SK-N-SH (cell line): ENCODE measurements around the gene PIP4K2B. TPM values are rescaled to one million over a fixed set of nuclear protein-coding genes. Genes with fewer than 3 reads are reported as not detected.

Experiments used
- CTCF ChIA-PET: fragments of 300-600, 350-600 bp; formaldehyde crosslinking; extraction: SDS; loops from one replicate; lab custom pipeline; 2021; lab: Yijun Ruan, JAX
- POLR2A ChIA-PET: fragments of 350-600 bp; sonication (Branson Sonifier 250); formaldehyde crosslinking; extraction: SDS; loops from one replicate; lab custom pipeline; 2020; ENCODE audit warnings: antibody characterized with exemption, inconsistent platforms; lab: Yijun Ruan, JAX
- DNase-seq: peaks from one replicate; pipeline ENCODE4 v3.0.0; 2012
- H2AFZ ChIP-seq: fragments of 200-600 bp; sonication (generic); 2 replicates; pipeline ENCODE4 v1.8.1; 2016; ENCODE audit warnings: antibody characterized with exemption, mild to moderate bottlenecking, low read depth
- H3F3A ChIP-seq: fragments of 200-600 bp; sonication (generic); replicated peaks from 2 replicates; pipeline ENCODE3; 2016; ENCODE audit warnings: antibody characterized with exemption, mild to moderate bottlenecking; ENCODE audit not compliant: insufficient read depth
- H3K27ac ChIP-seq, 2 experiments: fragments of 200-500 bp in 1 of 2; fragments of 200-600 bp in 1 of 2; sonication (Bioruptor generic) in 1 of 2; sonication (generic), shearing (Covaris generic) in 1 of 2; 2 replicates each; pipeline versions ENCODE4 v1.5.1 to v1.6.1; 2014 to 2016; ENCODE audit warnings: low read depth in 2 of 2, inconsistent platforms in 1 of 2, low read length in 1 of 2, mild to moderate bottlenecking in 1 of 2, mixed read lengths in 1 of 2
- H3K27me3 ChIP-seq: fragments of 200-600 bp; sonication (generic), shearing (Covaris generic); 2 replicates; pipeline ENCODE4 v1.6.1; 2016; ENCODE audit warnings: mixed run types; ENCODE audit not compliant: insufficient read depth
- H3K36me3 ChIP-seq, 2 experiments: fragments of 200-500 bp in 1 of 2; fragments of 200-600 bp in 1 of 2; sonication (Bioruptor generic) in 1 of 2; sonication (generic) in 1 of 2; replicated peaks in 1 of 2; 2 replicates each; pipeline versions ENCODE3 to v1.5.1; 2014 to 2016; ENCODE audit warnings: low read length in 1 of 2, mild to moderate bottlenecking in 1 of 2; ENCODE audit not compliant: insufficient read depth in 2 of 2, control insufficient read depth in 1 of 2
- H3K4me1 ChIP-seq, 2 experiments: fragments of 200-500 bp in 1 of 2; fragments of 200-600 bp in 1 of 2; sonication (Bioruptor generic) in 1 of 2; sonication (generic), shearing (Covaris generic) in 1 of 2; 2 replicates each; pipeline versions ENCODE4 v1.5.1 to v1.6.1; 2014 to 2016; ENCODE audit warnings: low read depth in 1 of 2, low read length in 1 of 2, mixed run types in 1 of 2; ENCODE audit not compliant: insufficient read depth in 2 of 2, control insufficient read depth in 1 of 2
- H3K4me2 ChIP-seq: fragments of 200-600 bp; sonication (generic), shearing (Covaris generic); 2 replicates; pipeline ENCODE4 v1.6.1; 2017; ENCODE audit warnings: mixed run types
- H3K4me3 ChIP-seq, 2 experiments: fragments of 200-500 bp in 1 of 2; fragments of 200-600 bp in 1 of 2; sonication (Bioruptor generic) in 1 of 2; sonication (generic), shearing (Covaris generic) in 1 of 2; 2 replicates each; pipeline versions ENCODE4 v1.5.1 to v1.8.1; 2014 to 2016; ENCODE audit warnings: low read depth in 2 of 2, inconsistent platforms in 1 of 2, low read length in 1 of 2, mild to moderate bottlenecking in 1 of 2, mixed read lengths in 1 of 2, moderate library complexity in 1 of 2
- H3K79me2 ChIP-seq: fragments of 200-600 bp; sonication (generic); 2 replicates; pipeline ENCODE4 v1.8.1; 2017; ENCODE audit warnings: mild to moderate bottlenecking; ENCODE audit not compliant: insufficient read depth
- H3K9ac ChIP-seq: fragments of 200-600 bp; sonication (generic); 2 replicates; pipeline ENCODE4 v1.6.1; 2017; ENCODE audit warnings: mixed run types
- H3K9me2 ChIP-seq: fragments of 200-600 bp; sonication (generic); 2 replicates; pipeline ENCODE4 v1.6.1; 2017; ENCODE audit warnings: mixed run types
- H3K9me3 ChIP-seq: fragments of 200-600 bp; sonication (generic); 2 replicates; pipeline ENCODE4 v1.6.1; 2017; ENCODE audit warnings: mixed run types, mild to moderate bottlenecking, moderate library complexity
- H4K20me1 ChIP-seq: fragments of 200-600 bp; sonication (generic); 2 replicates; pipeline ENCODE4 v1.6.1; 2017; ENCODE audit warnings: mild to moderate bottlenecking, mixed run types; ENCODE audit not compliant: insufficient read depth
- ELF1 ChIP-seq: IDR thresholded peaks from 2 replicates; pipeline ENCODE4 v1.4.0; 2012
- EP300 ChIP-seq, 2 experiments: IDR thresholded peaks; 2 replicates each; pipeline versions ENCODE4 v1.4.0 to v1.6.1; 2012; ENCODE audit warnings: borderline replicate concordance in 1 of 2, low read depth in 1 of 2, low read length in 1 of 2
- EZH2phosphoT487 ChIP-seq: fragments of 200-600 bp; sonication (generic); IDR thresholded peaks from 2 replicates; pipeline ENCODE4 v1.6.1; 2017; ENCODE audit warnings: low read depth, mixed run types, mild to moderate bottlenecking, antibody characterized with exemption, moderate library complexity, borderline replicate concordance
- FOXJ3 ChIP-seq: sonication (generic); formaldehyde crosslinking; IDR thresholded peaks from 2 replicates; pipeline ENCODE4 v1.5.1; 2020; ENCODE audit warnings: mild to moderate bottlenecking, missing genetic modification reagents
- JUND ChIP-seq: IDR thresholded peaks from 2 replicates; pipeline ENCODE4 v1.4.0; 2012
- MXI1 ChIP-seq: IDR thresholded peaks from 2 replicates; pipeline ENCODE4 v1.6.1; 2012; ENCODE audit warnings: mild to moderate bottlenecking, low read depth, low read length, improper control_type of control experiment
- NFIC ChIP-seq: IDR thresholded peaks from 2 replicates; pipeline ENCODE4 v1.4.0; 2012; ENCODE audit warnings: borderline replicate concordance
- RXRA ChIP-seq: IDR thresholded peaks from 2 replicates; pipeline ENCODE4 v1.4.0; 2012; ENCODE audit warnings: low read depth, mild to moderate bottlenecking, borderline replicate concordance
- TEAD4 ChIP-seq: IDR thresholded peaks from 2 replicates; pipeline ENCODE4 v1.4.0; 2012; ENCODE audit warnings: mild to moderate bottlenecking, borderline replicate concordance; ENCODE audit not compliant: insufficient read depth
- ZBTB33 ChIP-seq: IDR thresholded peaks from 2 replicates; pipeline ENCODE4 v1.4.0; 2012; ENCODE audit warnings: low read depth, borderline replicate concordance
- WGBS: methylation state at CpG from one replicate; pipeline ENCODE4 v1.1.6; 2017; ENCODE audit warnings: low lambda C conversion rate; 5-methylcytosine and 5-hydroxymethylcytosine counted together
- polyA plus RNA-seq, 3 experiments: library from polyadenylated mRNA; depleted of rRNA; stranded (reverse); fragments of >200 nt; gene quantifications; 2 replicates each; pipeline ENCODE4 v1.2.3, GENCODE V29; 2012
- TF ChIP-seq, protein P1 (sequence below): IDR thresholded peaks from 2 replicates; pipeline ENCODE4 v1.6.1; 2012; ENCODE audit warnings: mild to moderate bottlenecking, low read depth, low read length, moderate library complexity
- TF ChIP-seq, protein P2 (sequence below): fragments of 200-600 bp; sonication (generic); IDR thresholded peaks from 2 replicates; pipeline ENCODE4 v1.6.1; 2017; ENCODE audit warnings: antibody characterized with exemption, mild to moderate bottlenecking, moderate library complexity

Gene PIP4K2B
- polyA plus RNA-seq, 1 of the 3 experiments (the other 2 are of a cell fraction): 29.8 TPM

- DNase-seq: no peak
- Histone ChIP-seq H3K4me2 (peak overlapping the region; percentile 86), H3K4me1 (peaks cover 6 to 19% of the 10 kb centered on the region in 2 experiments; a peak in 3 of 4 replicates), H2AFZ (no peak overlapping the region), H3K79me2 (peaks cover 64% of the 10 kb centered on the region), H3K4me3 (peak overlapping the region; percentile 83 to 85), H3K9me3 (no peaks in the 10 kb centered on the region), H3K27me3 (no peaks in the 10 kb centered on the region), H3F3A (peaks cover 25% of the 10 kb centered on the region), H3K36me3 (peaks cover 25 to 43% of the 10 kb centered on the region in 2 experiments), H3K9me2 (no peaks in the 10 kb centered on the region), H3K27ac (no peak overlapping the region), H4K20me1 (peaks cover 26% of the 10 kb centered on the region), H3K9ac (peak overlapping the region; percentile 98; the same call in 1 of the 2 replicates)
- TF ChIP-seq EP300 (IDR thresholded peaks at IDR 0.05; ENCODE audit: borderline replicate concordance in 1 of 2, low read depth in 1 of 2, low read length in 1 of 2): no peak
- TF ChIP-seq NFIC: no peak
- TF ChIP-seq MXI1: no peak
- no peak for TF ChIP-seq ELF1
- TF ChIP-seq, protein P1, sequence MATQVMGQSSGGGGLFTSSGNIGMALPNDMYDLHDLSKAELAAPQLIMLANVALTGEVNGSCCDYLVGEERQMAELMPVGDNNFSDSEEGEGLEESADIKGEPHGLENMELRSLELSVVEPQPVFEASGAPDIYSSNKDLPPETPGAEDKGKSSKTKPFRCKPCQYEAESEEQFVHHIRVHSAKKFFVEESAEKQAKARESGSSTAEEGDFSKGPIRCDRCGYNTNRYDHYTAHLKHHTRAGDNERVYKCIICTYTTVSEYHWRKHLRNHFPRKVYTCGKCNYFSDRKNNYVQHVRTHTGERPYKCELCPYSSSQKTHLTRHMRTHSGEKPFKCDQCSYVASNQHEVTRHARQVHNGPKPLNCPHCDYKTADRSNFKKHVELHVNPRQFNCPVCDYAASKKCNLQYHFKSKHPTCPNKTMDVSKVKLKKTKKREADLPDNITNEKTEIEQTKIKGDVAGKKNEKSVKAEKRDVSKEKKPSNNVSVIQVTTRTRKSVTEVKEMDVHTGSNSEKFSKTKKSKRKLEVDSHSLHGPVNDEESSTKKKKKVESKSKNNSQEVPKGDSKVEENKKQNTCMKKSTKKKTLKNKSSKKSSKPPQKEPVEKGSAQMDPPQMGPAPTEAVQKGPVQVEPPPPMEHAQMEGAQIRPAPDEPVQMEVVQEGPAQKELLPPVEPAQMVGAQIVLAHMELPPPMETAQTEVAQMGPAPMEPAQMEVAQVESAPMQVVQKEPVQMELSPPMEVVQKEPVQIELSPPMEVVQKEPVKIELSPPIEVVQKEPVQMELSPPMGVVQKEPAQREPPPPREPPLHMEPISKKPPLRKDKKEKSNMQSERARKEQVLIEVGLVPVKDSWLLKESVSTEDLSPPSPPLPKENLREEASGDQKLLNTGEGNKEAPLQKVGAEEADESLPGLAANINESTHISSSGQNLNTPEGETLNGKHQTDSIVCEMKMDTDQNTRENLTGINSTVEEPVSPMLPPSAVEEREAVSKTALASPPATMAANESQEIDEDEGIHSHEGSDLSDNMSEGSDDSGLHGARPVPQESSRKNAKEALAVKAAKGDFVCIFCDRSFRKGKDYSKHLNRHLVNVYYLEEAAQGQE: no peak
- TF ChIP-seq RXRA: no peak
- TF ChIP-seq TEAD4: no peak
- TF ChIP-seq, protein P2, sequence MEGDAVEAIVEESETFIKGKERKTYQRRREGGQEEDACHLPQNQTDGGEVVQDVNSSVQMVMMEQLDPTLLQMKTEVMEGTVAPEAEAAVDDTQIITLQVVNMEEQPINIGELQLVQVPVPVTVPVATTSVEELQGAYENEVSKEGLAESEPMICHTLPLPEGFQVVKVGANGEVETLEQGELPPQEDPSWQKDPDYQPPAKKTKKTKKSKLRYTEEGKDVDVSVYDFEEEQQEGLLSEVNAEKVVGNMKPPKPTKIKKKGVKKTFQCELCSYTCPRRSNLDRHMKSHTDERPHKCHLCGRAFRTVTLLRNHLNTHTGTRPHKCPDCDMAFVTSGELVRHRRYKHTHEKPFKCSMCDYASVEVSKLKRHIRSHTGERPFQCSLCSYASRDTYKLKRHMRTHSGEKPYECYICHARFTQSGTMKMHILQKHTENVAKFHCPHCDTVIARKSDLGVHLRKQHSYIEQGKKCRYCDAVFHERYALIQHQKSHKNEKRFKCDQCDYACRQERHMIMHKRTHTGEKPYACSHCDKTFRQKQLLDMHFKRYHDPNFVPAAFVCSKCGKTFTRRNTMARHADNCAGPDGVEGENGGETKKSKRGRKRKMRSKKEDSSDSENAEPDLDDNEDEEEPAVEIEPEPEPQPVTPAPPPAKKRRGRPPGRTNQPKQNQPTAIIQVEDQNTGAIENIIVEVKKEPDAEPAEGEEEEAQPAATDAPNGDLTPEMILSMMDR: no peak
- 92% methylated on average over 6 of the region's 6 CpGs for WGBS
- ChIA-PET CTCF (interaction anchor here (0.8 to 2.0 kb wide), 5 partner anchors 35 to 377 kb away, joined by 3 to 7 read pairs (median 3); no protein-coding TSS in a partner anchor), POLR2A (interaction anchor here (1.2 kb wide), 1 partner anchor 56 kb away, joined by 4 read pairs; the partner anchor contains the start of gene RPL23)
Observed at GRCh38 chr17:38797828-38798227, 1.5 kb downstream of the PIP4K2B start.

GRCh38 chr17:38797158-38797490 lies 2.2 kb downstream of the PIP4K2B start:
- no peak for DNase-seq
- Histone ChIP-seq H3K79me2 (peaks cover 72% of the 10 kb centered on the region), H4K20me1 (peaks cover 31% of the 10 kb centered on the region), H3K4me2 (peak overlapping the region; percentile 86), H3K4me1 (peaks cover 6 to 19% of the 10 kb centered on the region in 2 experiments; a peak in 3 of 4 replicates), H3K36me3 (peaks cover 18 to 36% of the 10 kb centered on the region in 2 experiments), H2AFZ (no peak overlapping the region), H3K27me3 (no peaks in the 10 kb centered on the region), H3F3A (peaks cover 19% of the 10 kb centered on the region), H3K4me3 (no peak overlapping the region; a peak in 1 of 4 replicates), H3K9me2 (no peaks in the 10 kb centered on the region), H3K9ac (no peak overlapping the region), H3K9me3 (no peaks in the 10 kb centered on the region), H3K27ac (no peak overlapping the region)
- POLR2A ChIA-PET: interaction anchor here (1.2 kb wide), 1 partner anchor 57 kb away, joined by 4 read pairs; the partner anchor contains the start of gene RPL23
- TF ChIP-seq ZBTB33 (no peak), TEAD4 (no peak), EZH2phosphoT487 (no peak), FOXJ3 (CRISPR knock-in tag) (no peak), JUND (no peak)
- CTCF ChIA-PET: interaction anchor here (0.9 to 2.0 kb wide), 4 partner anchors 9 to 72 kb away, joined by 3 to 7 read pairs (median 4); no protein-coding TSS in a partner anchor
- 92% methylated on average over 5 of the region's 5 CpGs for WGBS
